ENCODE results near the gene FRYL.
"Not testable (repeated sequence)": the region's sequence is repeated elsewhere in the genome, so short reads cannot be mapped to it uniquely, and the experiment has no call there.

The FRYL gene

DNA sequence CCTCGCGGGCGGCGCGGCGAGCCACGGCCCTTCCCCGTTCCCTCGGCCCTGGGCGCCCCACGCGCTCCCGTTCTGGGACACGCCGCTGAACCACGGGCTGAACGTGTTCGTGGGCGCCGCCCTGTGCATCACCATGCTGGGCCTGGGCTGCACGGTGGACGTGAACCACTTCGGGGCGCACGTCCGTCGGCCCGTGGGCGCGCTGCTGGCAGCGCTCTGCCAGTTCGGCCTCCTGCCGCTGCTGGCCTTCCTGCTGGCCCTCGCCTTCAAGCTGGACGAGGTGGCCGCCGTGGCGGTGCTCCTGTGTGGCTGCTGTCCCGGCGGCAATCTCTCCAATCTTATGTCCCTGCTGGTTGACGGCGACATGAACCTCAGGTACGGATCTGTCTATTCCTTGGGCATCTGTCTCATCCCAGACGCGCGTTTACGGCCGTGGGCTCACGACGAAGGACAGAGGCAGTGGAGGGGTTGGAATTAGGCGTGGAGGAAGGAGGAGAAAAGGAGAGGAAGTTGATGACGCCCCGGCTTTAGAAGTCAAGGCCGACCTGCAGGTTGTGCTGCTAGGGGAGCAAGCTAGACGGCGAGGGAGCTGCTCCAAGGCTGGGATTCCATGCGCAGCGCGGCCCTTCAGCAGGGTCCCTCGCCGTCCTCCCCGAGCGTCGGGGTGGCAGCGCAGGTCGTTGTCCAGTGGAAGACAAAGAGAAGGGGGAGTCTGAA, 296.1 kb downstream of the FRYL start:
- no peak overlapping the region for H3K4me3 ChIP-seq (ENCODE audit: low read length)

DNA sequence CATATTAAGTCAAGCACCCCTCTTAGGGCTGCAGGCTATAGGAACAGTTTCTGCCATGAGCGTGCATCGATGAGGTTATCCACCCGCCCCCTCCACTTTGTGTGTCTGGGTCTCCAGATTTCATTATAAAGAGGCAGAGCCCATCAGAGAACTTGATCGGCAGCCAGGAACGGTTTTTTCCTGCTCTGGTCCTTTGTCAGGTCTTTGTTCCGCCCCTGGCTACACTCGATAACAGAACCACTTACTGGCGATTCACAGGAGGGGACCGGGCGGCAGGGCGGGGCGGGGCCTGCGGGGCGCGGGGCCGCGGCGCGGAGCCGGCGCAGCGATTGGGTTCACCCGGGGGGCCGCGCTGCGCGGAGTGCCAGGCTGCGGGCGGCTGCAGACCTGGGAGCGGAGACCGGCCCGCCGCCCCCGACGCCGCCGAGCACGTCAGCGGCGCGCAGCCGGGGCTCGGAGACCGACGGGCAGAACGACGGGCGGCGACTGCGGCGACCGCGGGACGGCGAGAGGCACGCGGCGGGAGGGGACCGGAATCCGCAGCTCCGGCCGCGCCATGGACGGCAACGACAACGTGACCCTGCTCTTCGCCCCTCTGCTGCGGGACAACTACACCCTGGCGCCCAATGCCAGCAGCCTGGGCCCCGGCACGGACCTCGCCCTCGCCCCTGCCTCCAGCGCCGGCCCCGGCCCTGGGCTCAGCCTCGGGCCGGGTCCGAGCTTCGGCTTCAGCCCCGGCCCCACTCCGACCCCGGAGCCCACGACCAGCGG, 296.9 kb downstream of the FRYL start, which contains the start of gene SLC10A4:
Gene SLC10A4, plus strand, starts transcription at position 338 of the 771 bp plus-strand sequence. Its CDS starts 219 bp downstream, at position 557.
- no peak for DNase-seq (ENCODE audit: low read depth, low spot score)
- no peak within 1 kb of the TSS for H3K4me3 ChIP-seq (ENCODE audit: low read length)

More for the DNA sequence above, 296.1 kb downstream of the FRYL start:
- no peak for DNase-seq (ENCODE audit: low read depth, low spot score)

DNA sequence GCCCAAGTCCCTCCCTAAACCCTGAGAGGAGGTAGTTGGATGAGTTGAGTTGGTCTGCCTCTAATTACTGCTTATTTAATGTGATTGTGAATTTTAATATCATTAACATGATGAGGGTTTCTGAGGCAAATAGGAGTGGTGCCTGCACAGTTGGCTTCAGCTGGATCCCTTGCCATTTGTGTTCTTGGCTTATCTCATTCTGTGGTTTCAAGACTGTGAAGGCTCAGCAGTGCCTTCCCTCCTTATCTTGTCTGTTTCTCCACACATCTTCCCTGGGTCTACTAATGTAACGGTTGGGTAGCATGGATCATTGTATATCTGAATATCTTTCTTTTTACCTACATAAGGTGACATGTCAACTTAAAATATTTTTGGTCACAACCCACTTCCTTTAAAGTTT, 298.5 kb downstream of the FRYL start:
- DNase-seq (ENCODE audit: low read depth, low spot score): peak; percentile 57
- no peak overlapping the region for H3K4me3 ChIP-seq (ENCODE audit: low read length)

DNA sequence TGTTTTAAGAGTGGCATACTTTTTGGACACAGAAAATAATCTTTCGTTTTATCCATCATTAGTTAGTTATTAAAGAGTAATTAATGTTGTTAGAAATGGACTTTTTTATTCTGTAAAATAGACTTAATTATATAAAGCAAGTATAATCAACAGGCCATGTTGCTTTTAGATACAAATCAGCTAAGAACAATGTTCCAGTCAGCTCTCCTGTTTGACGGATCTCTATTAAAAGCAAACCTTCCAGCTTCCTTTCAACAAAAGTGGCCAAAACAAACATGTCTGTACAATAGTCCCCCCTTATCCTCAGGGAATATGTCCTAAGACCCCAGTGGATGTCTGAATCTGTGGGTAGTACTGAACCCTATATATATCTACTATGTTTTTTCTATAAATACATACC, 301.8 kb downstream of the FRYL start:
- no peak overlapping the region for H3K4me3 ChIP-seq (ENCODE audit: low read length)
- DNase-seq (ENCODE audit: low read depth, low spot score): no peak

DNA sequence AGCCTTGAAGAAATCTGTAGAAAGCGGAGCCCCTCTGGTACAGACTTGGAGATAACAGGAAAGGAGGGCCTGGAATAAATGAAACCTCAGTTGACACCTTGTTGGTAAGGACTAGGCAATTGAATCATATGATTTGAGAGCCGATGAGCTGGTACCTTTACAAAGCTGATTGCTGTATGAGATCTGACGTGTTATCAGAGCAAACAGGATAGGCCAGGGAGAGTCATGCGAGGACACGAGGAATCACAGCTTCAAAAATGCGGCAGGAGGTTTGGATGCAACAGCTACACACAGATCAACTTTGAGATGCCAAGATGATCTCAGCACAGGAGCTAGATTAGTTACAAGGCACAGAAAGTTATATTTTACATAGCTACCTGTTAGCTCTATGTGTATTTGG, 304.3 kb downstream of the FRYL start:
- no peak overlapping the region for H3K4me3 ChIP-seq (ENCODE audit: low read length)
- no peak for DNase-seq (ENCODE audit: low read depth, low spot score)

DNA sequence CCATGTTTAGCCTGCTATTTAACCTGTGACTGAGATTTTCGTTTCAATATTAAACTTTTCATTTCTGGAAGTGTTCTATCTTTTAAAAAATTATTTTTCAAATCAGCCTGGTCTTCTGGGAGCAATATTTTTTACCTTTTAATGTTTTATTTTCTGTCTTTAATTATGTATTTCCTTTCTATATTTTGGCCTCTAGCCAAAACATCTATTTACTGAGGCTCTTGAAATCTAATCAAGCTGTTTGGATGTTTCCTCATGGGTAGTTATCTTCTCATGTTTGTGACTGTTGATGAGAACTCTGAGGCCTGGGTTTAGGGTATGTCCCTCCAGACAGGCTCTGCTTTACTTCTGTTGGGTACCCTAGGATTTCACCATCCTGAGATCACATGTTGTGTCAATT, 307.3 kb downstream of the FRYL start:
- DNase-seq (ENCODE audit: low read depth, low spot score): no peak
- no peak overlapping the region for H3K4me3 ChIP-seq (ENCODE audit: low read length)

DNA sequence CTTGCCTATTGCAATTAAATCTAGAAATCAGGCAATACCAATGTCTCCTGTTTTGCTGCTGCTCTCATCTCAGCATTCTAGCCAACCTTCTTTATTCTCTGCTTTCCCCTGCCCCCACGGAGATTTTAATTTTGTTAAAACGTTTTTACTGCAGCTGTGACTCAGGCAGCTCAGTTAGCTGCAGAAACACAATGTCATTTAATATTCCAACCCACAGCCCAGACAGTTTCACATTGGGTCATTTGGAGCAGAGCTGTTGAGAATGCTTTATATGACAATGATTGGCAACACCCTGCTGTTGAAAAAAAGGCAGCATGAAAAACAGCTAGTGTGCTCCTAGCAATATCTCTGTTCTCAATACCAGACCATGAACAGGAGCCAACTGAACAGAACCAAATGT, 309.5 kb downstream of the FRYL start:
- H3K4me3 ChIP-seq (ENCODE audit: low read length): no peak overlapping the region
- DNase-seq (ENCODE audit: low read depth, low spot score): no peak

DNA sequence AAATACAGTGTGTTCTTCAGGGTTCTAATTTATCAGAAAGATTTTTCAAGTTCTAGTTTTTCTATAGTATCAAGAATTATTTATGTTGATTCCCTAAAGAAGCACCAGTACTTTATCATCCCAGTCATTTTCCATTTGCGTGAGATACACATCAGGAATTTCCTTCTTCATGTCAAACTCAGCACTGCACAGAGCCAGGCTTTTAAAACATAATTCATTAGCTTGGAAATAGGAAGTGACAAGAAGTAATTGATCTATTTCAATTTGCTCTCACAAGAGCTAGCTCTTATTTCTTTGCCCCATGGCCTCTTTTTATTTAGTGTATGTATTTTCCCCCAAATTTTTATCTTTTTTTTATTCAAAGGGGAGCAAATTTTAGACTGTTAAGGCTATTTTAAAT, 309.9 kb downstream of the FRYL start:
- no peak for DNase-seq (ENCODE audit: low read depth, low spot score)
- no peak overlapping the region for H3K4me3 ChIP-seq (ENCODE audit: low read length)

DNA sequence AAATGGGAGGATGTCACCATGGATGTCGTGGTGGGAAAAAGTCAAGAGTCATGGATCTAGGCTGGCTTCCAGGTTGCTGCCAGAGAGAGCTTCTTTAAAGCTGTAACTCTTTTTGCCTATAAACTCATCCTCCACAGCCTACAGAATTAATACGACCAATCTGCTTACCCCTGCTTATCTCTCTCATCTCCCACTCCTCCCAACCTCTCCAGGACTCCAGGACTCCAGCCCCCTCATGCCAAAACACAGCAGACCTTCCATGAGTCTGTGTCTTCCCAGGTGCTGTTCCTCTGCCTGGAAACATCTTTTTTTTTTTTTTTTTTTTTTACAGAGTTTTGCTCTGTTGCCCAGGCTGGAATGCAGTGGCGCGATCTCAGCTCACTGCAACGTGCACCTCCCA, 312.2 kb downstream of the FRYL start:
- DNase-seq (ENCODE audit: low read depth, low spot score): no peak
- H3K4me3 ChIP-seq (ENCODE audit: low read length): no peak overlapping the region

DNA sequence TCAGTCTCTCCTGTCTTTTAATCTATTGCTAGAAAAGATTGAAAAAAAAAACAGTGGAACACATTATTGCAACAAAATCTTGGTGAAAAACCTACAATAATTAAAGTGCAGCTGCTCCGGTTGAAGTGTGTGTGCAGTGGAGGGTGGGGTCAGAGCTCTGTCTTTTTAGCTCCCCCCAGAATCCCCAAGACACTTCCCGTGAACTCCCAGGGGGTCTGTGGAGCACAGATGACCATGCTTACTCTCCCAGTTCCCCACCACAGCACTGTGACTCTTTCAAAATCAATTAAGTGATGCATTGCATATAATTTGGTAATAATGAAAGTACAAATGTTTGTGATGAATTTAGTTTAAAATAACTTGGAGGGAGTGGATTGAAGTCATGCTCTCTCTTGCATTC, 312.6 kb downstream of the FRYL start:
- no peak overlapping the region for H3K4me3 ChIP-seq (ENCODE audit: low read length)
- DNase-seq (ENCODE audit: low read depth, low spot score): no peak

DNA sequence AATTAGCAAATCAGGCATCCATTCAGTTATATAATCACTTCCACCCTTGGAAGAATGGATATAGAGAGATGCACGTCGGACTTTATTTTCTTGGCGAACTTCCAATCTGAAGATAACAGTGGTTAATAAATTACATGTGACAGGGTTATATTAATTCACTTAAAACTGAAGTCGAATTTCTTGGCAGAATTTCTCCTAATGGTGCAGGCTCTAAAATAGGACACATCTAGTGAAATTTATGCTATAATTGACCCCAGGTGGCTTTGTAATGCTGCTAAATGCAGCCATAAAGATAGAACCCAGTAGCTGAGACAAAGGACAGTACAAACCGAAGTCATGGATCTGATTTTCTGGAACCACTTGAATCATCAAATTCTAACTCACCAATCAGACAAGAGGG, 317.7 kb downstream of the FRYL start:
- DNase-seq (ENCODE audit: low read depth, low spot score): no peak
- H3K4me3 ChIP-seq (ENCODE audit: low read length): no peak overlapping the region

DNA sequence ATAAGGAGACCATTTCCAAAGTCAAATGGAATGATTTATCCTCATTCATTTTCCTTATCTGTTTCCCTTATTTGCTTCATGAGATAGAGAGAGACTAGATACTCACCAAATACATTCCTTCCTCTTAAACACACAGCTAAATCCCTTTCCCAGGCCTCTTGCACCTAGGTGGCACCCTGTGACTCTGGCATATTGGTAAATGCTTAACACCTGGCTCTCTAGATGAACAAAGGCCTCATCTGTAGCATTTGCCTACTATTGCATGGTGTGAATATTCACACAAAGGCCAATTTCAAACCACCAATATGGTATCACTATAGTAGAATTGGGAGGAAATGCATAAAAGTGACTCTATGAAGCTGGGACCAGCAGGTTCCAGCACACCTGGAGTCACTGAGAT, 319.1 kb downstream of the FRYL start:
- no peak for DNase-seq (ENCODE audit: low read depth, low spot score)
- no peak overlapping the region for H3K4me3 ChIP-seq (ENCODE audit: low read length)

DNA sequence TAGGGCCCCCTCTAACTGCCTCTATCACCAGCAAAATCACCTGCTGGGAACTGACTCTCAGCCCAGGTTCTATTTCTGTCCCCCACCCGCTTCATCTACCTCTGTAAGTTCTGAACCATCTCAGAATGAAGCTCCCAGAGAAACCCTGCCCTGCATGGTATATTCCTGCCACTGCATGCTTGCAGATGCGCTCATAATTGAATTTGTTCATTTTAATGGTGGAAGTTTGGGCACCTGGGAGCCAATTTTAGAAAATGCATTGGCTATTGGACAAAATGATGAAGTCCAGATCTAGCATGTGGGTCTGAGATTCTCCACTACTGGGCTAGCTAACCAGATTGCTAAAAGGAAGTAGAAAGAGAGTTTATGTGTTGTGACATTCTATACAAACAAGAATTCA, 325.5 kb downstream of the FRYL start:
- H3K4me3 ChIP-seq (ENCODE audit: low read length): no peak overlapping the region
- DNase-seq (ENCODE audit: low read depth, low spot score): no peak

DNA sequence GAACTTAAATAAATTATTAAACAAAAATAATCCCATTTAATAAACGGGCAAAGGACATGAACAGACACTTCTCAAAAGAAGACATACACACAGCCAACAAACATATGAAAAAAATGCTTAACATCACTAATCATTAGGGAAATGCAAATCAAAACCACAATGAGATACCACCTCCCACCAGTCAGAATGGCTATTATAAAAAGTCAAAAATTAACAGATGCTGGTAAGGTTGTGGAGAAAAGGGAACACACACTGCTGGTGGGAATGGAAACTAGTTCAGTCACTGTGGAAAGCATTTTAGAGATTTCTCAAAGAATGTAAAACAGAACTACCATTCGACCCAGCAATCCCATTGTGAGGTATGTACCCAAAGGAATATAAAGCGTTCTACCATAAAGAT, 328.4 kb downstream of the FRYL start:
- not testable (repeated sequence) for H3K4me3 ChIP-seq (ENCODE audit: low read length); DNase-seq (ENCODE audit: low read depth, low spot score)

DNA sequence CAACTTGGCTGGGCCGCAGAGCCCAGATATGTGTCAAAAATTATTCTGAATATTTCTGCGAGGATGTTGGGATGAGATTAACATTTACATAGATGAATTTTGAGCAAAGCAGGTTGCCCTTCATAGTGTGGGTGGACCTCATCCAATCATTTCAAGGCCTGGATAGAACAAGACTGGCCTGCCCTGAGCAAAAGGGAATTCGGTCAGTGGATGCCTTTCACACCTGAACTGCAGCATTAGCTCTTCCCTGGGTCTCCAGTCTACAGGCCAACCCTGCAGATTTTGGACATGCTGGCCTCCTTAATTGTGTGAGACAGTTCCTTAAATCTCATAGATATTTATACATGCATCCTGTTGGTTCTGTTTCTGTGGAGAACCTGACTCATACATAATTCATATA, 329.3 kb downstream of the FRYL start:
- no peak overlapping the region for H3K4me3 ChIP-seq (ENCODE audit: low read length)
- no peak for DNase-seq (ENCODE audit: low read depth, low spot score)

DNA sequence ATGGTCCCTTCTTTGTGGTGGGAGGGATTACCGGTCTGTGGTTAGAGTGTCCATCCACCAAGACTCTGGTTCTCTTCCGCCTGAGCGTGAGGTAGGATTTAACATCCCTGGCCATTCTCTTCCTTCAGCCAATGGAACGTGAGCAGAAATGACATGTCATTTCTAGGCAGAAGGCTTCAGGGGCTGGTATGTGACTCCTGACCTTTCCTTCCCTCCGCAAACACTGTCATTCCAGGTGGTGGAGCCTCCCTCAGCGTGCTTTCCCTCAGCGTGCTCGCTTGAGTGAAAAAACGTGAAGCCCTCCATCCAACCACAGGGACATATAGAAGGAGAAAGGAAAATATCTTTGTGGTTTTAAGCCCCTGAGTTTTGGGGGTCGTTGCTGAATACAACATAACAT, 330.9 kb downstream of the FRYL start:
- no peak overlapping the region for H3K4me3 ChIP-seq (ENCODE audit: low read length)
- DNase-seq (ENCODE audit: low read depth, low spot score): no peak
